GM12878 (cell line): Measurements from ENCODE around the gene GRK2. TPM values are rescaled to one million over a fixed set of nuclear protein-coding genes. Genes with fewer than 3 reads are reported as not detected.

ENCODE experiments used
- KDM1A ChIP-seq: fragments of 200-600 bp; sonication (generic); IDR thresholded peaks from 2 replicates; pipeline ENCODE4 v1.6.1; 2016; ENCODE audit warnings: borderline replicate concordance
- KLF5 ChIP-seq: fragments of 450-650 bp; IDR thresholded peaks from 2 replicates; pipeline ENCODE4 v1.6.1; 2014; ENCODE audit warnings: mild to moderate bottlenecking; ENCODE audit not compliant: partially characterized antibody
- polyA plus RNA-seq, 11 experiments: library from polyadenylated mRNA; depleted of rRNA in 4 of 11; unstranded in 6 of 11; stranded (reverse) in 5 of 11; fragments of >200 nt; fragmentation: Nextera tagmentation in 4 of 11; fragmentation: Illumina TruSeq in 1 of 11; extraction: Ambion mirVana in 4 of 11; extraction: Trizol in 1 of 11; gene quantifications; 1 replicate in 1 of 11; 2 replicates in 10 of 11; pipeline versions ENCODE4 v1.2.1 to v1.2.3, GENCODE V29; 2011 to 2016; ENCODE audit warnings: inconsistent platforms in 2 of 11, missing spikeins in 2 of 11, low read depth in 1 of 11
- total RNA-seq, 4 experiments: library from RNA; depleted of rRNA in 3 of 4; stranded (reverse); fragments of >200 nt in 3 of 4; fragmentation: Illumina TruSeq in 1 of 4; extraction: Trizol in 1 of 4; gene quantifications; 2 replicates each; pipeline versions ENCODE4 v1.2.1 to v1.2.3, GENCODE V29; 2013 to 2021
- TF ChIP-seq, protein P1 (sequence below): fragments of 450-650 bp; IDR thresholded peaks from 2 replicates; pipeline ENCODE4 v1.6.1; 2016; ENCODE audit warnings: mild to moderate bottlenecking, moderate library complexity, borderline replicate concordance
- TF ChIP-seq, protein P2 (sequence below): fragments of 450-650 bp; IDR thresholded peaks from 2 replicates; pipeline ENCODE4 v1.6.1; 2017; ENCODE audit warnings: mild to moderate bottlenecking, moderate library complexity

GRK2 gene
- total and polyA plus RNA-seq, 10 of the 15 experiments (the other 5 are each of a cell fraction or from before 2014, with no cell fraction given) = 1.0 to 160 (median 66.1) TPM

DNA sequence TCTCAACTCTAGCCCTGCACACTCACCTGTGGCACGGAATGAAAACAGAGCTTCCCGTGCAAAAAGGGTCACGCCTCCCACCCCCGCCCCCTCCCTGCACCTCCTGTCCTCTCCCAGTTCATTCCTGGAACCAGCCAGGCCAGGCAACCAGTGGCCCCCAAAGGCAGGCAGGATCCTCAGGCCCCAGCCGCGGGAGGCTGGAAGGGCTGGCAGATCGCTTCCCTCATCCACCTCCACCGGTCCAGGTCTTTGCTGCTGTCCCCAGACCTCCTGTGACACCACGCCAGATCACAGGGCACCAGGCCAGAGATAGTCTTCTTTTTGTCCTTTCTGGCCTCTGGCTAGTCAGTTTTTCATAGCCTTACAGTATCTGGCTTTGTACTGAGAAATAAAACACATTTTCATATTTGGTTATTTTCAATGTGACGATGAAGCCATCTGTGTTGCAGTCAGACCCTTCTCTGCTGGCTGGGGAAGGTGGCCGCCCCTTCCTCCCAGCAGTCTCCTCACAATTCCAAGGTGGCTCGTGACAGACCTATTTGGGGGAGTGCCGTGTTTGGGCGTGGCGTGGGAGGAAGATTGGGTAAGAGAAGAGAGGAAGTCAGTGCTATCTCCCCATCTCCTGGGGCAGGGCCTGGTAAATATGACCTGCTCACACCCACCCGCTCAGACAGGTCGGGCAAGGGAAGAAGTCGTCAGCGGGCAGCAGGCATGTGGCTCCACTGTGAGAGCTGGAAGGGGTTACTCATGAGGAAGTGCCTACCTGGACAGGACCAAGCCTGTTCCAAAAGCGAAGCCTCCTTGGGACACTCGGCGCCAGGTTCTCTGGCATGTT, 46.1 kb downstream of the GRK2 start (continued):
- TF ChIP-seq, protein P1, sequence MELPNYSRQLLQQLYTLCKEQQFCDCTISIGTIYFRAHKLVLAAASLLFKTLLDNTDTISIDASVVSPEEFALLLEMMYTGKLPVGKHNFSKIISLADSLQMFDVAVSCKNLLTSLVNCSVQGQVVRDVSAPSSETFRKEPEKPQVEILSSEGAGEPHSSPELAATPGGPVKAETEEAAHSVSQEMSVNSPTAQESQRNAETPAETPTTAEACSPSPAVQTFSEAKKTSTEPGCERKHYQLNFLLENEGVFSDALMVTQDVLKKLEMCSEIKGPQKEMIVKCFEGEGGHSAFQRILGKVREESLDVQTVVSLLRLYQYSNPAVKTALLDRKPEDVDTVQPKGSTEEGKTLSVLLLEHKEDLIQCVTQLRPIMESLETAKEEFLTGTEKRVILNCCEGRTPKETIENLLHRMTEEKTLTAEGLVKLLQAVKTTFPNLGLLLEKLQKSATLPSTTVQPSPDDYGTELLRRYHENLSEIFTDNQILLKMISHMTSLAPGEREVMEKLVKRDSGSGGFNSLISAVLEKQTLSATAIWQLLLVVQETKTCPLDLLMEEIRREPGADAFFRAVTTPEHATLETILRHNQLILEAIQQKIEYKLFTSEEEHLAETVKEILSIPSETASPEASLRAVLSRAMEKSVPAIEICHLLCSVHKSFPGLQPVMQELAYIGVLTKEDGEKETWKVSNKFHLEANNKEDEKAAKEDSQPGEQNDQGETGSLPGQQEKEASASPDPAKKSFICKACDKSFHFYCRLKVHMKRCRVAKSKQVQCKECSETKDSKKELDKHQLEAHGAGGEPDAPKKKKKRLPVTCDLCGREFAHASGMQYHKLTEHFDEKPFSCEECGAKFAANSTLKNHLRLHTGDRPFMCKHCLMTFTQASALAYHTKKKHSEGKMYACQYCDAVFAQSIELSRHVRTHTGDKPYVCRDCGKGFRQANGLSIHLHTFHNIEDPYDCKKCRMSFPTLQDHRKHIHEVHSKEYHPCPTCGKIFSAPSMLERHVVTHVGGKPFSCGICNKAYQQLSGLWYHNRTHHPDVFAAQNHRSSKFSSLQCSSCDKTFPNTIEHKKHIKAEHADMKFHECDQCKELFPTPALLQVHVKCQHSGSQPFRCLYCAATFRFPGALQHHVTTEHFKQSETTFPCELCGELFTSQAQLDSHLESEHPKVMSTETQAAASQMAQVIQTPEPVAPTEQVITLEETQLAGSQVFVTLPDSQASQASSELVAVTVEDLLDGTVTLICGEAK = no peak
- no peak for TF ChIP-seq KDM1A
- no peak for TF ChIP-seq KLF5
- TF ChIP-seq, protein P2, sequence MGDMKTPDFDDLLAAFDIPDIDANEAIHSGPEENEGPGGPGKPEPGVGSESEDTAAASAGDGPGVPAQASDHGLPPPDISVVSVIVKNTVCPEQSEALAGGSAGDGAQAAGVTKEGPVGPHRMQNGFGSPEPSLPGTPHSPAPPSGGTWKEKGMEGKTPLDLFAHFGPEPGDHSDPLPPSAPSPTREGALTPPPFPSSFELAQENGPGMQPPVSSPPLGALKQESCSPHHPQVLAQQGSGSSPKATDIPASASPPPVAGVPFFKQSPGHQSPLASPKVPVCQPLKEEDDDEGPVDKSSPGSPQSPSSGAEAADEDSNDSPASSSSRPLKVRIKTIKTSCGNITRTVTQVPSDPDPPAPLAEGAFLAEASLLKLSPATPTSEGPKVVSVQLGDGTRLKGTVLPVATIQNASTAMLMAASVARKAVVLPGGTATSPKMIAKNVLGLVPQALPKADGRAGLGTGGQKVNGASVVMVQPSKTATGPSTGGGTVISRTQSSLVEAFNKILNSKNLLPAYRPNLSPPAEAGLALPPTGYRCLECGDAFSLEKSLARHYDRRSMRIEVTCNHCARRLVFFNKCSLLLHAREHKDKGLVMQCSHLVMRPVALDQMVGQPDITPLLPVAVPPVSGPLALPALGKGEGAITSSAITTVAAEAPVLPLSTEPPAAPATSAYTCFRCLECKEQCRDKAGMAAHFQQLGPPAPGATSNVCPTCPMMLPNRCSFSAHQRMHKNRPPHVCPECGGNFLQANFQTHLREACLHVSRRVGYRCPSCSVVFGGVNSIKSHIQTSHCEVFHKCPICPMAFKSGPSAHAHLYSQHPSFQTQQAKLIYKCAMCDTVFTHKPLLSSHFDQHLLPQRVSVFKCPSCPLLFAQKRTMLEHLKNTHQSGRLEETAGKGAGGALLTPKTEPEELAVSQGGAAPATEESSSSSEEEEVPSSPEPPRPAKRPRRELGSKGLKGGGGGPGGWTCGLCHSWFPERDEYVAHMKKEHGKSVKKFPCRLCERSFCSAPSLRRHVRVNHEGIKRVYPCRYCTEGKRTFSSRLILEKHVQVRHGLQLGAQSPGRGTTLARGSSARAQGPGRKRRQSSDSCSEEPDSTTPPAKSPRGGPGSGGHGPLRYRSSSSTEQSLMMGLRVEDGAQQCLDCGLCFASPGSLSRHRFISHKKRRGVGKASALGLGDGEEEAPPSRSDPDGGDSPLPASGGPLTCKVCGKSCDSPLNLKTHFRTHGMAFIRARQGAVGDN = no peak
